ENCODE results near the gene RNASEL.

DNA sequence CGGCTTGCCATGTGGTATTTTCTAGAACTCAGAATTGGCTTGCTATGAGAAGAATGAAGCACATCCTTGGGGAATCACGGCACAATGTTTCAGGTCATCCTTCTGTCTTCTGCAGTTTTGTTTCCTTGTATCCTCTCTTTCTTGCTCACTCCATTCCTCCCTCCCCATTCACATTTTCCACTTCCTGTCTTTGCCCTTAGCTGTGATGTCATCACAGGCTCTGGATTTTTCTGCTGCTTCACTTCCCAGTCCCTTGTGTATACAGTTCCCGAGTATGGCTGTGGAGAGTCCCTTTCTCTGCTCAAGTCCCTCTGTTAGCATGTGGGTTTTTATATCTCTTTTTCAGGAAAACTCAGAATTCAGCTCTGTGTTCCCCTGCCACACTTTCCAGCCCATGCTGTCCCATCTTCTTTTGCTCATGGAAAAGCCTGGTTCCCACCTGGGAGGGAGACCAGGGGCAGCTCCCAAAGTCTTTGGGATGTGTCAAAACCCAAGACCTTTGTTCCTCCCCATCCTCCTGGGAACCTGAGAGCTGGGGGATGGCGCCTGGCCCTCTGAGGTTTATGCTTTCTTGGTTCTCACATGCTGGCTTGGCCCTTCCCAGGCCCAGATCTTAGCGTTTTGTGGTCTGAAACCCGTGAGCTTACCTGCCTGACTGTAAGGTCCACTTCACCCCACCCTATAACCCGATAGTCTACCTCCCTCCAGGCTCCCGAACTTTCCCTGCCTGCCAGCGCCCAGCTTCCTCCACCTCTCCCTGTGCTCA lies 20.0 kb upstream of the RNASEL start:
- TF ChIP-seq, protein P1, sequence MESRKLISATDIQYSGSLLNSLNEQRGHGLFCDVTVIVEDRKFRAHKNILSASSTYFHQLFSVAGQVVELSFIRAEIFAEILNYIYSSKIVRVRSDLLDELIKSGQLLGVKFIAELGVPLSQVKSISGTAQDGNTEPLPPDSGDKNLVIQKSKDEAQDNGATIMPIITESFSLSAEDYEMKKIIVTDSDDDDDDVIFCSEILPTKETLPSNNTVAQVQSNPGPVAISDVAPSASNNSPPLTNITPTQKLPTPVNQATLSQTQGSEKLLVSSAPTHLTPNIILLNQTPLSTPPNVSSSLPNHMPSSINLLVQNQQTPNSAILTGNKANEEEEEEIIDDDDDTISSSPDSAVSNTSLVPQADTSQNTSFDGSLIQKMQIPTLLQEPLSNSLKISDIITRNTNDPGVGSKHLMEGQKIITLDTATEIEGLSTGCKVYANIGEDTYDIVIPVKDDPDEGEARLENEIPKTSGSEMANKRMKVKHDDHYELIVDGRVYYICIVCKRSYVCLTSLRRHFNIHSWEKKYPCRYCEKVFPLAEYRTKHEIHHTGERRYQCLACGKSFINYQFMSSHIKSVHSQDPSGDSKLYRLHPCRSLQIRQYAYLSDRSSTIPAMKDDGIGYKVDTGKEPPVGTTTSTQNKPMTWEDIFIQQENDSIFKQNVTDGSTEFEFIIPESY (IDR thresholded peaks at IDR 0.05; ENCODE audit: borderline replicate concordance, low read depth): no peak
- TF ChIP-seq IRF3 (IDR thresholded peaks at IDR 0.05; ENCODE audit: low read depth, low read length): no peak
- 0 out of 2 replicates have a peak, but pooled peaks have one; percentile 32 for TF ChIP-seq ELF1 (IDR thresholded peaks at IDR 0.05)
- TF ChIP-seq POLR2AphosphoS5 (IDR thresholded peaks at IDR 0.05; ENCODE audit: low read depth, low read length): no peak
- no peak for TF ChIP-seq TCF12 (IDR thresholded peaks at IDR 0.05)
- TF ChIP-seq, protein P2, sequence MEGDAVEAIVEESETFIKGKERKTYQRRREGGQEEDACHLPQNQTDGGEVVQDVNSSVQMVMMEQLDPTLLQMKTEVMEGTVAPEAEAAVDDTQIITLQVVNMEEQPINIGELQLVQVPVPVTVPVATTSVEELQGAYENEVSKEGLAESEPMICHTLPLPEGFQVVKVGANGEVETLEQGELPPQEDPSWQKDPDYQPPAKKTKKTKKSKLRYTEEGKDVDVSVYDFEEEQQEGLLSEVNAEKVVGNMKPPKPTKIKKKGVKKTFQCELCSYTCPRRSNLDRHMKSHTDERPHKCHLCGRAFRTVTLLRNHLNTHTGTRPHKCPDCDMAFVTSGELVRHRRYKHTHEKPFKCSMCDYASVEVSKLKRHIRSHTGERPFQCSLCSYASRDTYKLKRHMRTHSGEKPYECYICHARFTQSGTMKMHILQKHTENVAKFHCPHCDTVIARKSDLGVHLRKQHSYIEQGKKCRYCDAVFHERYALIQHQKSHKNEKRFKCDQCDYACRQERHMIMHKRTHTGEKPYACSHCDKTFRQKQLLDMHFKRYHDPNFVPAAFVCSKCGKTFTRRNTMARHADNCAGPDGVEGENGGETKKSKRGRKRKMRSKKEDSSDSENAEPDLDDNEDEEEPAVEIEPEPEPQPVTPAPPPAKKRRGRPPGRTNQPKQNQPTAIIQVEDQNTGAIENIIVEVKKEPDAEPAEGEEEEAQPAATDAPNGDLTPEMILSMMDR (IDR thresholded peaks at IDR 0.05): no peak
- TF ChIP-seq TAF1 (IDR thresholded peaks at IDR 0.05; ENCODE audit: borderline replicate concordance, low read depth, low read length): no peak
